COLO668 (cell line): ENCODE measurements around the gene FOXL2NB.

Experiments used
- DNase-seq: peaks from one replicate; lab custom pipeline; 2025; ENCODE audit not compliant: unreplicated experiment; lab: John Stamatoyannopoulos, UW

Gene FOXL2NB

DNA sequence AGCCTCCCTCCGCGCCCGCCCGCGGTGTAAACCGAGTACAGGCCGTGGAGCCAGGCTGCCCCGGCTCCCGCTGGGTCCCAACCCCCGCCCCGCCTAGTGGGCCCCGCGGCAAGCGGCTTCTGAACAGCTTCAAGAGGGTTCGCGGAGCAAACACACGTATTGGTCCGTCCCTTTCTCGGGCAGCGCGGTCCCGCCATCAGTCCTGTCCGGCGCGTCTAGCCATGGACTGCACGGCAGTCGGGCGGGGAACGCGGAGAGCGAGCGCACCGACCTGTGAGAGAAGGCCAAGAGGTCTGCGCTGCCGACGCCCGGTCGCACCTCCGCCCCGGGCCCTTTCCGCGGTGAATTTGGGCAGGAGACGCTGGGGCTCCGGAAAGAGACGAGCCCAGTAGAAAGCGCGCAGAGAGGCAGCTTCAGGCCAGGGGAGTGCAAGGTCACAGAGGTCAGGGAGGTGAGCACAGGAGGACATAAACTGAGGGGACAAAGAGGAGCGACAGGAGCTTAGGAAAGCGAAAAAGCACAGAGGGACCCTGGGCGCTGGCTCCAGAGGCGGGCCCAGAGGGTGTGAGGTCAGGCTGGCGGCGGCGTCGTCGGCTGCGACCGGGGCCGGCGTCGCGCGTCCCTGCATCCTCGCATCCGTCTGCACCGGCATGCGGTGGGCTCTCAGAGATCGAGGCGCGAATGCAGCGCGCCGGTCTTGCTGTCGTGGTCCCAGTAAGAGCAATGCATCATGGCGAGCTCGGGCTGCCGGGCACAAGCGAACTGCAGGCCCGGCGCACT lies 1.9 kb upstream of the FOXL2NB start:
- peak; percentile 45 for DNase-seq

DNA sequence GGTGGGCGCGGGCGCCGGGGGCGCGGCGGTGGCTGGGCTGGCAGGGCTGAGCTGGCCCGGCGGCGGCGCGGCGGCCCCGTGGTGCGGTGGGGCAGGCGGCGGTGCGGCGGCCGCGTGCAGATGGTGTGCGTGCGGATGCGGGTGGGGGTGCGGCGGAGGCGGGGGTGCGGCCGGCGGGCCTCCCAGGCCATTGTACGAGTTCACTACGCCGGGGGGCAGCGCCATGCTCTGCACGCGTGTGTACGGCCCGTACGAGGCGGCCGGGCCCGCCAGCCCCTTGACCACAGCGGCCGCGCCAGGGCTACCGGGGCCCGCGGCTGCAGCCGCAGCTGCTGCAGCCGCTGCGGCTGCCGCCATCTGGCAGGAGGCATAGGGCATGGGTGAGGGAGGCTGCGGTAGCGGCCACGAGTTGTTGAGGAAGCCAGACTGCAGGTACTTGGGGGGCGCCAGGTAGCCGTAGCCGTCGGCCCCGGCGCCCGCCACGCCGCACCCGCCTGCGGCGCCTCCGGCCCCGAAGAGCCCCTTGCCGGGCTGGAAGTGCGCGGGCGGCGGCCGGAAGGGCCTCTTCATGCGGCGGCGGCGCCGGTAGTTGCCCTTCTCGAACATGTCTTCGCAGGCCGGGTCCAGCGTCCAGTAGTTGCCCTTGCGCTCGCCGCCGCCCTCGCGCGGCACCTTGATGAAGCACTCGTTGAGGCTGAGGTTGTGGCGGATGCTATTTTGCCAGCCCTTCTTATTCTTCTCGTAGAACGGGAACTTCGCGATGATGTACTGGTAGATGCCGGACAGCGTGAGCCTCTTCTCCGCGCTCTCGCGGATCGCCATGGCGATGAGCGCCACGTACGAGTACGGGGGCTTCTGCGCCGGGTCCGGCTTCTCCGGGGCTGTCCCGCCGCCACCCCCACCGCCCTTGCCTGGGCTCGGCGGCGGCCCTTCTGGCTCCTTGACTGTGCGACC lies 1.0 kb upstream of the FOXL2NB start:
- DNase-seq: peak; percentile 50

DNA sequence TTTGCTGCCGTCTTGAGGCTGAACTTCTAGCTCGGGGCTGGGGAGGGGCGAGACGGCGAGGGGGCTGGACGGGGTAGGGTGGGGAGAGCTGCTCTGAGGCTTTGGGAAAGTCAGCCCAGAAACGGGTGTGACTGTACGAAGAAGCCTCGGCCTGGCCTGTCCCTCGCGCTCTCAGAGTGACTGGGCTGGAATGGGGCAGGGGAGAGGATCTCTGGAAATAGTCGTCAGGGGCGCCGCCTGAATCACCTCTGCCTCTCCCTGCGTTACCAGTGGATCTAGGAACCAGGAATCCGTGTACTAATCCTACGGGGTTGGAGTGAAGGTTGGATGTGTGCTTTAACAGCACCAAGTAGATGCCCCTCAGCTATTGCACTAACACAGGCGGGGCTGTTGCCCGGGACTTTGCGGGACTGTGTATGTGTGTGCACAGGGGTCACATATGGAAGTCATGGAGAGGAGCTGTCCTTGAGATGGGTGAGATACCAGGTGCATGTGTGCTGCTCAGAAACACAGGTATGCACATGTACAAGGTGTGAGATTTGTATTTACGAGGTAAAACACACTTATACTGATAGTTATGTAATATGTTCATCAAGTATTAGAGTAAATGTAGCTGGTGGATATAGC lies 591 bp downstream of the FOXL2NB start:
- no peak for DNase-seq

DNA sequence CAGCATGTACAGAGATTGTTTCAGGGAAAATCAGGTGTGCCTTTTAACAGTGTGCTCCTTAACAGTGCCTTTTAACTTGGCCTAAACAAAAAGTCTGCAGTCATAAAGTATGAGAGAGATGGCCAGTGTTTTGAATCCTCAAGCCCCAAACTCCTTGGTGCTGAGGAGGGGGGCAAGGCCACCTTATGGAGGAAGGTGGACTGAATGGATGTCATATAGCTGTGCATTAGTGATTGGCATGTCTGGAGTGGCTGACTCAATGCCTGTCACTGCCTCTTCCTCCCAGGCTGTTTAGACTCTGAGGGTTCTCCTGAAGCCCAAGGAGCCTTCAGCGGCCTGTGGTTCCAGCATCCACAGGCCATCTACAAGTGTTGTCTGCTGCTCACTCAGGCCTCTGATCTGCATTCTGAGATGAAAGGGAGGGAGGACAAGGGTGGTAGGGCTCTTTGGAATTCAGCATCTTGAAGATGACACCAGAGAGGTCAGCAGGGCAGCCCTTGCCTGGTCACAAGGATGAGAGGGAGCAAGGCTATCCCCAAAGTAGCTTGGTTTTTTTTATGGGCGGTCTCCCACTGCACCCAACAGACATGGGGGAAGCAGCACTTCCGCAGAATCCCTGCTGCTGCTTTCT lies 1.5 kb downstream of the FOXL2NB start:
- no peak for DNase-seq

DNA sequence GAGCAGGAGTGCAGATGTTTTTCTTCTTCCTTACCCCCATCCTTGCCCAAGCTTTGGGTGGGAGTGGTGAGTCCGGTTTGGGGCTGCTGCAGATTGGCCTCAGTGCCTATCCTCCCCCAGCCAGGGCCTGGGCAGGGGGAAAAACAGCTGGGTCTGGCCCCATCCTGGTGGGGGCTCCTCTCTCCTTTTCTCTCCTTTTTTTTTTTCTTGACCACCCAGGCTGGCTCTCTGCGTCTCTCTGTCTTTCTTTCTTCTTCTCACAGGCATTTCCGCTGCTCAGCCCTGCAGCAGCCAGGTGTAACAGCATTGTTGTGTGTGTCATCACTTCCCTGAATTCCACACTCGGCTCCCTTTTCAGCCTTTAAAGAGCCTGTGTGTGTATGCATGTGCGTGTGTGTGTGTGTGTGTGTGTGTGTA lies 2.0 kb downstream of the FOXL2NB start:
- DNase-seq: no peak

DNA sequence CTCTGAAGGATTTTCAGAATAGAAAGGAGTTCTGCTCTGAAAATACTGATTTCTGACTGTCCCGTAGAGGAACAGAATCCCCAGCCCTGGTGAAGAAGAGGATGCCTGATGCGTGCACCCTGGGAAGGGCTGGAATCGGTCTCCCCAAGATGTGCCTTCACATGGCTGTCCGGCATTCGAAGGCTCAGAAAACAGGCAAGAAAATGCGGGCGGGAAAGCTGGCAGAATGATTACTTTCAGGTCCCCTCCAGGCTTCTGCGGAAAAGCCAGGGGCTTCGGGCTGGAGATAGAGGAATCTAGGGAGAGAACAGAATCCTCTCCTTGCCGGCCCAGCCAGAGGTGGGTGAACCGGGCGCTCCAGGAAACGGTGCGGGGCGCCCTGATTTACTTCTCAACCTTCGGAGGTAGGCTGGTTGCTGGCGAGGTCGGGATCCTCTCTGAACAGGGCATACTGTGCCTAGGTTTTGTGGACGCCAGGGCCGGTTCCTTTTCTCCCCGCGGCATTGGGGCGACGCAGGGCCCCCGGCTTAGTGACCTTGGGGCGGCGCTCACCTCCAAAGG lies 2.5 kb downstream of the FOXL2NB start:
- DNase-seq: no peak

DNA sequence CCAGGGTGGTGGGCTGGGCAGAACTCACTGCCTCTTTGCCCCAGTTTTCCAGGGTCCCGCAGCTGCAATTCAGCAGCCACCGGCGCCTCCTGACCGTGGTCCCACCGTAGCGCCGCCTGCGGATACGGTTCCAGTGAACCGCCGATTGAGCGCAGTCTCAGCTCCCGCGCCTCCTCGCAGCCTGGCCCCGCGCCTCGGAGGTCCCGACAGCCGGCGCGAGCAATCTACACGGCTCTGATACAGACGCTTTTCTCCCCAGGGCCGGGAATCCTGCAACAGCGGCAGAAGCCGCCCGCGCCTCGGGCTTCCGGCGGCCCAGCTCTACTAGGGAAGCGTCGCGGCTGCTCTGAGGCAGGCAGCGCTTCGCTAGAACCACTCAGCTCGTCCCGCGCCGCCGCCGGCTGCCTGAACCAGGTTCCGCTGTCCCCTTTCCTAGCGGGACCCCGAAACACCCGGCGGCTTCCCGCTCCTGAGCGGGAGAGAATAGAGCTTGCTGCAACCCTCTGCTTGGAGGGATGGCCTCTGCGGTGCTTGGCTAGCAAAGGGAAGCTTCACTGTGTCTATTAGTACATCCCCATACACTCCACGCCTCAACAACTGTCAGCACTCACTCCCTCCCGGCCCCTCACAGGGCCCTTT lies 3.1 kb downstream of the FOXL2NB start:
- peak; percentile 37 for DNase-seq

DNA sequence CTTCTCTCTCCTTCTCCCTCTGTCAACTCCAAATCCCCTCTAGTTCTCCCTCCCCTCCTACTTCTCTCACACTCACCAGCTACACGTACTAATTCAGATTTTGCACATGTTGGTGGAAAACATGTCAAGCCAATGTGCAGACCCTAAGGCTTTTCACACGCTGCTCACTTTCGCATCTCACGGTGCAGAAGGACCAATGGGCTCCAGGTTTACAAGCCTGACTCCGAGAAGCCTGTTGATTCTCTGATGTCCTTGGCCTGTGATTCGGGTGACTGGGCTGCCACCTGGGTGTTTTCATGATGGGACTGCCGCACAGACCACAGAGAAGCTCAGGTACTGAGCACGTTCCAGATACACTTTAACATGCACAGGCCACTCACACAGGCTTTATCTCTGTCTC lies 3.7 kb downstream of the FOXL2NB start:
- DNase-seq: no peak

DNA sequence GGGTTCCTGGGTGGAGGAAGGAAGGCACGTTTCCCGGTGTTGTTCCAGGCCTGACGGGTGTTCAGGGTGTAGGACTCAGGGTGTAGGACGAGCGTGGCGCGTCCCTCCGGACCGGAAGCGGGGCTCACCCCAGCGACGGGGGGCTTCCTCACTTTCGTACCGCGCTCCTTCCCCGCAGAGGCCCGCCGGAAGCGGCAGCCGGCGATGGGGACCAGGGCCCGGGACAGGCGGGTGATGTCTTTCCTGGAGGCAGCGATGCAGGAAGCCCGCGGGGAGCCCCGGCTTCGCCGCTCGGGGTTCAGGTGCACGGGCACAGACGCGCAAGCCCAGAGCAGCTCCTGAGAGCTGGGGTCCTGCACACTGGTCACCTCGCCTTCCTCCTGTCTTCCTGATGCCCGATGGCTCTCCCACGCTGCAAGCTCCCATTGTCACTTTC lies 13.4 kb downstream of the FOXL2NB start:
- DNase-seq: no peak

DNA sequence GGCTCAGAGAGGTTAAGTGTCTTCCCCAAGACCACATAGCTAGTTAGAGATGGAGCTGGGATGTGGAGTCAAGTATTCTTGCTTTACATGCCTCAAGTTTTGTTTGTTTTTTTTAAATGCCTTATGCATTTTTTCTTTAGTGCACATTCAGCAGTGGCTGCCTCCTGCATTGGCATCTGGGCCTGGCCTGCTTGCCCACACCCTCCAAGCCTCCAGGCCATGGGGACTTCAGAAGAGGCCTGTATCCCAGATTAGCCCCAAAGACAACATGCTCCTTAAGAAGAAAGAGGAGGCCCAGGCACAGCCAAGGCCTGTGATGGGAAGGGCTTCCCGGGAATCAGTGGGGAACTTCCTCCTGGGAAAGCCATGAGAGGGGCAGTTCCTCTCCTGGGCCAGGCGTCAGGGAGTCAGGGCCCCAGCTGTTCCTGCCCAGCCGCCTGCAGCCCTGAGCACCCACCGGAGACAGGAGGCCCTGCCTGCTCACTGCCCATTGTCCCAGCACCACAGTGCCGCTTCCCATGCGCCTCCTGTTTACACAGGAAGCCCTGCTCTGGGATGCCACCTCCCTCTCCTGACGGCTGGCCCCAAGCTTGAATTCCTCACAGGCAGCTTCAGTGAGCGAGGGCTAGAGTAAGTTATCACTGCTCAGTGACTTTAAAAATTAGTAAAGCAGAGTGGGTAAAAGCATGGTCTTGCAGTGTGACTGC lies 16.0 kb downstream of the FOXL2NB start:
- no peak for DNase-seq

DNA sequence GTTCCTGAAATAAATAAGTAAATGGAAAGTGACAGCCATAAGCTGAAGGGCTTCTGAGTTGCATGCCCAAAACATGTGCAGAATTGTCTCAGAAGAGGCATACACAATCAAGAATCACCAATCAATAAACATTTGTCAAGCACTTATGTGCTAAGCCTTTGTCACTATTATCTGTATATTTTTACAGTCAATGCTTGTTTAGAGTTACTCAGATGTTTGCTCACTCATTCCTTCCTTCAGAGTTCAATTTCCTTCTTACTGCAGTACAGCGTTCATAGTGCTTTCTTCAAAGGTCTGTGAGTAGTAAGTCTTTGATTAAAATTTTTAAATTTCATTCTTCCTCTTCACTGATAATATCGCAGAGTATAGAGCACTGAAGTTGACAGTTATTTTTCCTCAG lies 17.2 kb downstream of the FOXL2NB start:
- no peak for DNase-seq

DNA sequence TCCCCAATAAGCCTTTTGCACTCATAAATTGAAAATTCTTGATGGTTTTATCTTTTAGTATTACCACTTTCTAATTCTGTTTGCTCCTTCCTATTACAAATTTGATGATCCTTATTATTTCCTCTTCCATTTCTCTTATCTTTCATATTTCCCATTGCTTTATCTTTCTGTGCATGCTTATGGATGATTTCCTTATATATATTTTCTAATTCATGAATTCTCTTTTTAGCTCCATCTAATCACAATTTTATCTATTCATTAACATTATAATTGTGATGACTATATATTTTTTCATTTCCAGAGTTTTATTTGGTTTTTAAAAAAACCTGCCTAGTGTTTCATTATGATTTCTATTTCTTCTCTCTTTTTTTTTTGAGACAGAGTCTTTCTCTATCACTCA lies 17.9 kb downstream of the FOXL2NB start:
- DNase-seq: no peak

DNA sequence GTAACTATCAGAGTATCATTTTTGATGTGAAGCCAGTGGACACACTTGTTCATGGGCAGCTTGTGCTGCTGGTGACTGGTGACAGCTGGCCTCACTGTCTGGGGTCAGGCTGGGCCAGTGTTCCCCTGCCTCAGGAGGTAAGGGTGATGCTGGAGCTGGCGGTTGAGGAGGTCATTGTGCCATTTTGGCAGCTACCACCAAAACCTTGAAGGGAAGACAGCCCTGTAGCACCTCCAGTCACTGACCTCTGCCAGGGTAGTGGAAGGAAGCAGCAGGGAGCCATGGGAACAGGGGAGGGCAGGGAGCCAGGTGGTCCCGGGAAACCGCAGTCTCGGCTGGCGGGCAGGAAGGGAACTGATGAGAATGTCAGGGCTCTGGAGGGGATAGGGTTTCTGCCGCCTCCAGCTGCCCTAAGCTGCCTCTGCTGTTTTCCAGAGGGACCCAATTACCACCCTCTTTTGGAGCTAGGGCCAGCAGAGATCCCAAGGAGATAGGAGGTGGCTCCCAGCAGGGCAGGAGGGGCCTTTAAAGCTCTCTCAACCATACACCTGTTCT lies 24.8 kb downstream of the FOXL2NB start:
- no peak for DNase-seq

DNA sequence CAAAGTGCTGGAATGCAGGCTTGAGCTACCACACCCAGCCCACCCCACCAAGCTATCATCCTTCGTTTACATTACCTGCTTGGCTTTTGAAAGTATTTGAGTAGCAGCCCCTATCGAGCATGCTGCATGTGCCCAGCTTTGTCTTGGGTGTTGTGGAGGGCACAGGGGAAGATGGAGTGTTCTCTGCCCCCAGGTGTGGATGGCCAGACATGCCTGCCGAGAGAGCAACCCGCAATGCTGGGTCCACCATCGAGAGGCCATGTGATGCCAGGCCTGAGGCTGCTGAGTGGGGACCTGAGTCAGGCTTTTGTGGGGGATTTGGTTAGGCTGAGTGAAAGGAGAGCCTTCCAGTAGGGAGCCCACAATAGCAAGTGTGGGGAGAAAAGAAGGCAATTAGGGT lies 25.9 kb downstream of the FOXL2NB start:
- DNase-seq: no peak

DNA sequence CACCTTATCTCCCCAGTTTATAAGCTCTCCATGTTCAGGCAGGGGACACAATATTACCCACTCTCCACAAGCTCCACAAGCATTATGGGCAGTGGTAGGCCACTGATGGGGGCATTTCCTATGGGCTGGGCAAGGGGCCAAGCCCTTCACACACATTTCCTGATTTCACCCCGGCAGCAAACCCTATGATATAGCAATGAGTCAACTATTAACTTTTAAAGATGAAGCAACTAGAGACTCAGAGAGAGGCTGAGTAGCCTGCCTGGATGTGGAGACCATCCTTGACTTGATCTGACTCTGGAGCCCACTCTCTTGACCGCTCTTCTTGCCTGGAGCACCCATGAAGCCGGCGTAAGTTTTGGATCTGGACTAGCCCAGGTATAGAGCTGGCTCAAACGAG lies 27.4 kb downstream of the FOXL2NB start:
- no peak for DNase-seq

DNA sequence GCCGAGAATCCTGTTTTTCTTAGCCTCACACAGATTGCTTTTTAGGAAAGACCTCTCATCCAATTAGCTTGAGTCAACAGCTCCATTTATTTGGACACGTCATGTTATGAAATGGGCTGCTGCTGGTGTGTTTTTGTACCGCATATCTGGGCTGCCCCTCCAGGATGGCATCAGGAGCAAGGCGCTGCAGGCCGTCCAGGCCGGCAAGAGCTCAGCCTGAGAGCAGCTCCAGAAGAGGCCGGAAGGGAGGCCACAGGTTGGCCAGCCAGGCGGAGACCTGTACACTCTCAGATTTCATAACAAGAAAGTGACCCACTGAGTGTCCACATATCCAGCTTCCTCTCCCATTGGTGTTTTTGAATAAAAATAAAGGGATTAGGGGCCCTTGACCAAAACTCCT lies 28.3 kb downstream of the FOXL2NB start:
- no peak for DNase-seq

DNA sequence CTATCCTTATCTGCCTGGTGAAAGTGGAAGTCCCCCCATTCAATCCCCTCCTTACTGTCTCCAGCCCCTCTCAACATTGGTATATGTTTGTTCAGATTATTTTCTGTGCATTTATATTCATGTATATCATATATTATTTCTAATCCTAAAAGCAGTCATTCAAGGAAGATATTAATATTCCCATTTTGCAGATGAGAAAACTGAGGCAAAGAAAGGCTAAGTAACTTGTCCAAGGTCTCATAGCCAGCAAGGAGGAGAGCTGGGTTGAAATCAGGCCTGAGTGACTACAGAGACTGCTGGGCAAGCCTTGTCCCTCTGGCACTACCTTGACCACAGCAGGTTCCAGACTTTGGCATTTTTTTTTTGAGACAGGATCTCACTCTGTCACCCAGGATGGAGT lies 29.0 kb downstream of the FOXL2NB start:
- DNase-seq: no peak

DNA sequence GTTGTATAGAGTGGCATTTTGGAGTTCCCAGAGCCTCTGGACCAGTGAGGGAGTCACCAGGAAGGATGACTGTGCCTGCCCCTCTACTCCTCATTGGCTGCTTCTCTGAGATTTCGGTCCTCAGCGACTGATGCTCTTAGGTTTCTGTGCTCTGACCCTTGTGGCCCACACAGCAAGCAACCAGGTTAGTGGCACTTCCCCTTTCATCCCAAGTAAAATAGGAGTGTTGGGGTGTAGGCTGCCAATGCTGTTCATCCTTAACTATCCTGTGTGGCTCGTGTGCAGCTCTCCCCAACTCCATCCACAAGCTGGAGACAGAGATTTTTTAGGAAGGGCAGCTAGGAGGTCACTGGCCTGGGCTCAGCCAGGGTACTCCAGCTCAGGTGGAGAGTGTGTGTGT lies 37.8 kb downstream of the FOXL2NB start:
- DNase-seq: no peak

DNA sequence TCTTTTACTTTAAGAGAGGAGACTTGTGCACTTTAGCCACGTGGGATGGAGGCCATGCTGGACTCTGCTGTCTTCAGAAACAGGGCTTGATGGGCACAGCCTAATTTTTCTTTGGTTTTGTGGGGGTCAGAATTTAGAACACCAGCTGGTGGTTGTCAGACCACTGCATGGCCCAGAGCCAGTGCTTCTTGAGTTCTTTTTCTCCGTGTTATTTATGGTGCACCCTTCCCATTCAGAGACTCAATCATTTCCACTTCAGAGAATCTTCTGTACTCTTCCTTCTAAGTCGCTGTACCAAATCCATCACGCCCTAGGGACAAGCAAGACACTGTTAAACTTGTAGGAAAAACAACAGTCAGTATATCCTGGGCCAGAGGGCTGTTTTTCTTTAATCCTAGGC lies 38.9 kb downstream of the FOXL2NB start:
- no peak for DNase-seq
